Stimulated activated CD8-positive, alpha-beta memory T cell treated with anti-CD3 and anti-CD28 coated beads, Interleukin-15, amount 100 ng/mL, for 24 hours (primary cell): ENCODE measurements around the gene L3MBTL3.

ENCODE experiments used
- DNase-seq: peaks from one replicate; pipeline ENCODE4 v3.0.0-alpha.2; 2020; ENCODE audit warnings: low read depth

The L3MBTL3 gene

GRCh38 chr6:130018292-130018743, at the start of gene L3MBTL3:
Gene L3MBTL3 (plus strand): TSS chr6:130018581. CDS start chr6:130042700, 24,119 bp downstream.
- peak; percentile 68 for DNase-seq

- no peak for DNase-seq
Observed at GRCh38 chr6:129969064-129969463, 49.3 kb upstream of the L3MBTL3 start.

- DNase-seq = no peak
Observed at GRCh38 chr6:129976110-129976509, 42.3 kb upstream of the L3MBTL3 start.

GRCh38 chr6:129978148-129978916, 40.0 kb upstream of the L3MBTL3 start:
- no peak for DNase-seq

GRCh38 chr6:129980821-129981220, 37.6 kb upstream of the L3MBTL3 start:
- DNase-seq = no peak

GRCh38 chr6:129981598-129981997, 36.8 kb upstream of the L3MBTL3 start:
- no peak for DNase-seq

GRCh38 chr6:129989396-129989795, 29.0 kb upstream of the L3MBTL3 start:
- no peak for DNase-seq

- DNase-seq = no peak
Observed at GRCh38 chr6:129992881-129993280, 25.5 kb upstream of the L3MBTL3 start.

- no peak for DNase-seq
Observed at GRCh38 chr6:129994410-129994809, 24.0 kb upstream of the L3MBTL3 start.

- DNase-seq = no peak
Observed at GRCh38 chr6:129996387-129996786, 22.0 kb upstream of the L3MBTL3 start.

- DNase-seq = no peak
Observed at GRCh38 chr6:130000526-130001421, 17.6 kb upstream of the L3MBTL3 start.

GRCh38 chr6:130008236-130008873, 10.0 kb upstream of the L3MBTL3 start:
- no peak for DNase-seq

GRCh38 chr6:130009146-130009545, 9.2 kb upstream of the L3MBTL3 start:
- DNase-seq = no peak

- no peak for DNase-seq
Observed at GRCh38 chr6:130010387-130010786, 8.0 kb upstream of the L3MBTL3 start.

GRCh38 chr6:130012728-130013127, 5.7 kb upstream of the L3MBTL3 start:
- DNase-seq = no peak

GRCh38 chr6:130018744-130019325, 454 bp downstream of the L3MBTL3 start:
- DNase-seq = peak; percentile 4

GRCh38 chr6:130019326-130020072, 1.1 kb downstream of the L3MBTL3 start:
- DNase-seq = peak; percentile 11

- peak; percentile 13 for DNase-seq
Observed at GRCh38 chr6:130020073-130020906, 1.9 kb downstream of the L3MBTL3 start.

GRCh38 chr6:130020907-130021629, 2.7 kb downstream of the L3MBTL3 start:
- DNase-seq = peak; percentile 26

GRCh38 chr6:130026859-130027258, 8.5 kb downstream of the L3MBTL3 start:
- DNase-seq = no peak
